ENCODE results near the gene MUC5B.

- TF ChIP-seq CTCF (conservative IDR thresholded peaks at IDR 0.05; ENCODE audit: low read depth, low read length) (no peak), EZH2 (IDR thresholded peaks at IDR 0.05; ENCODE audit: borderline replicate concordance, low read depth, low read length, poor library complexity, severe bottlenecking) (no peak)
Measured at GRCh38 chr11:1226226-1226985, 3.5 kb downstream of the MUC5B start.
